Activated naive CD4-positive, alpha-beta T cell treated with anti-CD3 and anti-CD28 coated beads, Interleukin-2, amount 50 U/mL, for 24 hours (primary cell): ENCODE measurements around the gene TSPAN12.

Experiments used
- H3K27ac Mint-ChIP-seq: one replicate; pipeline ENCODE4 v1.8.0; 2021; ENCODE audit warnings: mild to moderate bottlenecking, mixed read lengths
- H3K27me3 Mint-ChIP-seq: one replicate; pipeline ENCODE4 v1.8.0; 2021; ENCODE audit warnings: mixed read lengths
- H3K36me3 Mint-ChIP-seq: one replicate; pipeline ENCODE4 v1.8.0; 2021; ENCODE audit warnings: mixed read lengths
- H3K4me1 Mint-ChIP-seq: one replicate; pipeline ENCODE4 v1.8.0; 2021; ENCODE audit warnings: mixed read lengths
- H3K4me3 Mint-ChIP-seq: one replicate; pipeline ENCODE4 v1.8.0; 2021; ENCODE audit warnings: mild to moderate bottlenecking, mixed read lengths
- H3K9me3 Mint-ChIP-seq: one replicate; pipeline ENCODE4 v1.8.0; 2021; ENCODE audit warnings: mixed read lengths

The TSPAN12 gene

DNA sequence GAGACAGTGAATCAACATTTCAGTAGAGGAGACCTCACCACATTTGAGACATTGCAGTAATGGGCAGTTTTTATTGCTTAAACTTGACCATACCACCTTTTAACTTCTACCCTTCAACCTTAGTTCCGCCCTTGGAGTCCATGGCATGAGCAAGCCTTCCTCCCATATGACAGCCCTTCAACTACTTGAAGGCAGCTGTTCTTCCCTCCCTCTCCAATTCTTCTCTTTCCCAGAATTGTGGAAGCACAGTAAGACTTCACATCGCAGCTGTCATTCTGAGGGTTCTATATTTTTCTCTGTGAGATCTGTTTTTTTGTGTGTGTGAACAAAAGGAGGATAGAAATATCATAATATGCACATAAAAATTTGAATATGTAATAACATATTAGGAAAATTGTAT, 2.2 kb upstream of the TSPAN12 start:
- H3K4me1 Mint-ChIP-seq, result peaks cover 13% of the 10 kb centered on the region
- peaks cover 44% of the 10 kb centered on the region for H3K27me3 Mint-ChIP-seq
- peaks cover 2% of the 10 kb centered on the region for H3K36me3 Mint-ChIP-seq
- peak overlapping the region; percentile 61 for H3K27ac Mint-ChIP-seq
- no peak overlapping the region for H3K4me3 Mint-ChIP-seq
- H3K9me3 Mint-ChIP-seq, result no peaks in the 10 kb centered on the region

DNA sequence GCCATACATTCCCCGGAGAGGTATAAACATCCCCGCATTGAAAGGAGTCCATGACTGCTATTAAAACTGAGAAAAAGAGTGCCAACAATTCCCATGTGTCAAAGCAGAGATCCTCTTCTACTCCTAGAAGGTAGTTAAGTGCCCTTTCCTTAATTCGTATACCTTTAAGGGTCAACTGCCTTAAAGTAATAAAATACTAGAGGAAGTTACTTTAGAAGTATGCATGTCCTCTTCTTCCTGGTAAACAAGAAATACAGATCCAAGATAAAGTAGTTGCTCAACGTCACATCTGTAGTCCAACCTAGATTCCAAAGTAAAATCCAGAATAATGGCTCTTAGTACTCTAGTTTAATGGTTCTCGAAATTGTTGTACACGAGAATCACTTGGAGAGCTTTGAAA, 1.5 kb upstream of the TSPAN12 start:
- Mint-ChIP-seq H3K4me3 (no peak overlapping the region), H3K36me3 (peaks cover 2% of the 10 kb centered on the region), H3K9me3 (no peaks in the 10 kb centered on the region), H3K4me1 (peaks cover 13% of the 10 kb centered on the region), H3K27me3 (peaks cover 47% of the 10 kb centered on the region), H3K27ac (no peak overlapping the region)

DNA sequence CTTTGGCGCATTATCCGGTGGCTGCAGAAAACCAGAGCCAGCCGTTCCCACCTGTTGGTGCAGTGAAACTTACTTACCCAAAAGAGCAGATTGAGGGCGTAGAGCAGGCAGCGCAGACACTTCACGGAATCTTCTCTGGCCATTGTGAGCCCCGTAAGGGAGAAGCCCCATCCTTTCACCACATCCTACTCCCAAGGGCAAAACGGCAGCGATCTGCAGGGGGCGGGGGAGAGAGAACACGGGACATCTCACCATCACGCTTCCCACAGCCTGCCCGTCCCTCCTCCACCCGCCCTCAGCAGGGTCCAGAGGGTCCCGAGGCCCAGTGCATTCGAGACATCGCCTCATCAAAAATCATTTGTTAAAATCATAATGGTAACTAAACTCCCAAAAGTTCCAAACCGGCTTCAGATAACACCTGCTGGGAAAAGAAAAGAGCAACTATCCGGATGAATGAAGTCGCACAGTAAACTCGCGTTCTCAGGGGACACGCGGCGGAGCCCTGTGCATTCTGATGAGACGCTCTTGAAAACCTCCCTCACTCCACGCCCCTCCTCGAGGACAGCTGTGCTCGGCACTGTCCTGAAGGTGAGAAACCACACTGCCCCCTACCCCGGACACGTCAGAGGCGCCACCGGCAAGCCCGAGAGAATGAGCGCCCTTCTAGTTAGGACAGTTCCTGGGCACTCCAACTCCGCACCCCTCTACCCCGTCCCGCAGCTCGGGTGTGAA, 1.2 kb downstream of the TSPAN12 start:
- H3K9me3 Mint-ChIP-seq, result no peaks in the 10 kb centered on the region
- H3K36me3 Mint-ChIP-seq, result peaks cover 2% of the 10 kb centered on the region
- peaks cover 13% of the 10 kb centered on the region for H3K4me1 Mint-ChIP-seq
- H3K27ac Mint-ChIP-seq, result no peak overlapping the region
- H3K4me3 Mint-ChIP-seq, result peak overlapping the region; percentile 88
- H3K27me3 Mint-ChIP-seq, result peaks cover 49% of the 10 kb centered on the region

DNA sequence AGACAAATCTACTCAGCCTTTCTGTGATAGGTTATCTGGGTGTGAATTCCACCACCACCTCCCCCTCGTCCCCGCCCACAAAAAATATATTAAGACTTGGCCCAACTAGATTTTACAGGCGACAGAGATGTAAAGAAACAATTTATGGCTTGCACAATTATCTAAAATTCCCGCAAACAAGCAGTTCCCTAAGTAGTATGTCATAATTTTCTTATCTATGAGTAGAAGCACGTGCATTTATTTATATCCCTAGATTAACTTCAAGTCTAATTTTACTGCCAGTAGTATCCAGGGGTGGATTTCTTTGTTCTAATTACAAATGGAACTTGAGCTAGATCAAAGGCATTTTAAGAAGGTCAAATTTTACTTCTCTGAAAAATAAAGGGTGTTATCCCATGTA, 1.7 kb downstream of the TSPAN12 start:
- Mint-ChIP-seq H3K9me3 (no peaks in the 10 kb centered on the region), H3K27me3 (peaks cover 47% of the 10 kb centered on the region), H3K4me1 (peaks cover 13% of the 10 kb centered on the region), H3K27ac (no peak overlapping the region), H3K4me3 (peak overlapping the region; percentile 88), H3K36me3 (peaks cover 2% of the 10 kb centered on the region)

- Mint-ChIP-seq H3K36me3 (peaks cover 2% of the 10 kb centered on the region), H3K4me3 (no peak overlapping the region), H3K4me1 (peaks cover 13% of the 10 kb centered on the region), H3K27ac (no peak overlapping the region), H3K9me3 (no peaks in the 10 kb centered on the region), H3K27me3 (peaks cover 25% of the 10 kb centered on the region)
These were observed 5.2 kb downstream of the TSPAN12 start for GRCh38 chr7:120852700-120853099.

DNA sequence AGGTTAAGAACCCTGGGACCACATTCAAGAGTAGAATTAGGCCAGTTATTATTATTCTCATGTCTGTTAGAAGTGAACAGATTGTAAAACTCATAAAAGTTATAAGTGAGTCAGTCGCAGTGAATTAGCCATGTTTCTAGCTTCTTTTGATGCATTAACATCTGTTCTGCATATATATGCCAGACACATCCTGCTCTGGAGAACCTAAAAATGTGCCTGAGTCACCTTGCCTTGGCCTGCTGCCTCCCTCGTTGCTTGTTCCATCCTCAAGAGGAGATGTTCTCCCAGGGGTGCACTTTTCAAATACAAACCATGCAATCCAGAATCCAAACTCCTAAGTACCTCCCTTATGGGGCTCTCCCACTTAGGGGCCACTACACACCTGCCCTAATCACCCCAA, 14.8 kb downstream of the TSPAN12 start:
- no peak overlapping the region for H3K4me3 Mint-ChIP-seq
- H3K27me3 Mint-ChIP-seq, result peaks cover 1% of the 10 kb centered on the region
- no peak overlapping the region for H3K27ac Mint-ChIP-seq
- H3K36me3 Mint-ChIP-seq, result no peaks in the 10 kb centered on the region
- no peaks in the 10 kb centered on the region for H3K9me3 Mint-ChIP-seq
- H3K4me1 Mint-ChIP-seq, result no peaks in the 10 kb centered on the region

DNA sequence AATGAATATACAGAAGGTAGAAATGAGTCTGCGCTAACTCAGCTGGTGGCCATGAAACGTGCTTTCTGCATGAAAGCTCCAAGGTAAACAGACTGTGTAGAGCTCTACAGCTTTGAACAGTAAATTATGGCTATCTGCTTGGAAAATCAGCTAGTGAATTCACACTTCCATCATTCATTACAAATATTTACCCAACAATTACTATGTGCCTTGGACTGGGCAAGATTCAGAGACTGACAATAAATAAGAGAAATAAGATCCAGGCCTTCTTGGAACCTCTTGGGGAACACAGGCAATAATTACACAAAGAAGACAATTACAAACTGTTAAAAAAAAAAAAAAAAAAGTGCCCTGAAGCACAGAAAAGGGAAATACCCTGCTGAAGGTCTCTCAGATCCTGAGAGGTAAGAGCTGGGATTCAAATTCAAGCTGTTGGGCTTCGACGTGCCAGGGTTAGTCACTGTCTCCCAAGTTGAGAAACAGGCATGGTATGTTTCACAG, 15.8 kb downstream of the TSPAN12 start:
- H3K27me3 Mint-ChIP-seq, result peaks cover 4% of the 10 kb centered on the region
- no peaks in the 10 kb centered on the region for H3K9me3 Mint-ChIP-seq
- no peaks in the 10 kb centered on the region for H3K4me1 Mint-ChIP-seq
- H3K4me3 Mint-ChIP-seq, result no peak overlapping the region
- no peaks in the 10 kb centered on the region for H3K36me3 Mint-ChIP-seq
- H3K27ac Mint-ChIP-seq, result no peak overlapping the region

- H3K4me3 Mint-ChIP-seq, result no peak overlapping the region
- no peaks in the 10 kb centered on the region for H3K4me1 Mint-ChIP-seq
- H3K9me3 Mint-ChIP-seq, result no peaks in the 10 kb centered on the region
- H3K27me3 Mint-ChIP-seq, result peaks cover 4% of the 10 kb centered on the region
- H3K36me3 Mint-ChIP-seq, result no peaks in the 10 kb centered on the region
- H3K27ac Mint-ChIP-seq, result no peak overlapping the region
These were observed 16.3 kb downstream of the TSPAN12 start for GRCh38 chr7:120841608-120842007.

DNA sequence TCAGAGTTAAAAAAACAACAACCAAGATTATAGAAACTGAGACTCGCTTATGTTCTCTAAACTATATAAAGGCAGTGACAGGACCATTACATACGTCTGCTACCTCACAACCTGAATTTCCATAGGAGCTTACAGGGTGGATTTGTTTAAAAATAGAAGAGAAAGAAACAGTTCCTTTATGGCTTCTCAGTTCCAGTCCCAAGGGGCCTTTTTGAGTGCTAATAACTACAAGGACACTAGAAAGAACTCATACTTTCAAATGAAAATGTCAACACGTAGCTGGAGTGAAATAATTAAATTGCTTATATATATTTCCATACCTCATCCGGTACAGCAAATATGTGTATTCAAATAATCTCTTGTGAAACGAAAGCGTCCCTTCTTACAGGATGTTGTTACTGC, 19.7 kb downstream of the TSPAN12 start:
- Mint-ChIP-seq H3K9me3 (no peaks in the 10 kb centered on the region), H3K4me1 (no peaks in the 10 kb centered on the region), H3K36me3 (no peaks in the 10 kb centered on the region), H3K4me3 (no peak overlapping the region), H3K27ac (no peak overlapping the region), H3K27me3 (peaks cover 7% of the 10 kb centered on the region)

DNA sequence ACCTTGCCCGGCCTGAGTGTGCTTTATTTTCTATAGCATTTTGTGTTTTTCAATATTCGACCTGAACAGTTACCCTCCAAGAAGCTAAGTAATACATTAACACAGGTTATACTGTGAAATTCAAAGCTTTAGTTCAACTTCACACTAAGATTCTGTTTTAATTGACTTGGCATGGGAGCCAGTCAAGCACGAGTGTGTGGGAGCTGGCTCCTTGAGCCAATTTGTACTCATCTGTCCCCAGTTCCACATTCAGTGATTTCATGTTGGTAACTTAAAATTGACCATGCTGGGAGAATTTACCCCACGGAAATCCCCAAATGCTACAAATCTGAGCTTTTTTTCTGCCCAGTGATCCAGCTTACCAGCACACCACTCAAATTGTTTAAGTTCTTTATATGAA, 20.3 kb downstream of the TSPAN12 start:
- Mint-ChIP-seq H3K36me3 (no peaks in the 10 kb centered on the region), H3K27ac (no peak overlapping the region), H3K4me3 (no peak overlapping the region), H3K4me1 (no peaks in the 10 kb centered on the region), H3K9me3 (no peaks in the 10 kb centered on the region), H3K27me3 (peaks cover 7% of the 10 kb centered on the region)

DNA sequence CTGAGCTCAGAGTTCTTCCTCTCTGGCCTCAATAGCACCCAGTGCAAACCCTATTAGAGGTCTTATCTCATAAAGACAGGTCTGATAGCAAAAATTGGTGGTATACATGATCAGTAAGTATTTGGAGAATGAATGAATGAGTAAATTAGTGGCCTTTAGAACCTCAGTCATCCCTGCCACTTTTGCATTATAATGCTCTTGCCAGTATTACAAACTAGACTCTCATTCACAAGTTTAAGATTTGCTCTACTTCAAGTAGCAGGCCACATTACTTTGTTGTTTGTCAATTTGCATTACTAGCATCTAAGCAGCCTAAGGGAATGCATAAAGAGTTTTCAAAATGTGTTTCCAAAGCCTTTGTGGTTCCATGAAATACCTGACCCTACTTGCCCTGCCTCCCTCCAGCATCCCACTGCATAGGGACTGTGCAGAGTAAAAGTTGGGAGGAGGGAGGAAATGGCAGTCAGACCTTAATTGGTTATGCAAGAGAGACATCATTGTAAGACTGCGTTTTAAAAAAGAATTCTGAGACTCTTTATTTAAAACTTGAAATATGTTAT, 21.3 kb downstream of the TSPAN12 start:
- H3K27ac Mint-ChIP-seq, result no peak overlapping the region
- H3K27me3 Mint-ChIP-seq, result peaks cover 7% of the 10 kb centered on the region
- no peaks in the 10 kb centered on the region for H3K36me3 Mint-ChIP-seq
- H3K9me3 Mint-ChIP-seq, result no peaks in the 10 kb centered on the region
- no peak overlapping the region for H3K4me3 Mint-ChIP-seq
- no peaks in the 10 kb centered on the region for H3K4me1 Mint-ChIP-seq

GRCh38 chr7:120834726-120835125, 23.2 kb downstream of the TSPAN12 start:
- Mint-ChIP-seq H3K27ac (no peak overlapping the region), H3K4me3 (no peak overlapping the region), H3K4me1 (no peaks in the 10 kb centered on the region), H3K9me3 (no peaks in the 10 kb centered on the region), H3K36me3 (no peaks in the 10 kb centered on the region), H3K27me3 (peaks cover 18% of the 10 kb centered on the region)

DNA sequence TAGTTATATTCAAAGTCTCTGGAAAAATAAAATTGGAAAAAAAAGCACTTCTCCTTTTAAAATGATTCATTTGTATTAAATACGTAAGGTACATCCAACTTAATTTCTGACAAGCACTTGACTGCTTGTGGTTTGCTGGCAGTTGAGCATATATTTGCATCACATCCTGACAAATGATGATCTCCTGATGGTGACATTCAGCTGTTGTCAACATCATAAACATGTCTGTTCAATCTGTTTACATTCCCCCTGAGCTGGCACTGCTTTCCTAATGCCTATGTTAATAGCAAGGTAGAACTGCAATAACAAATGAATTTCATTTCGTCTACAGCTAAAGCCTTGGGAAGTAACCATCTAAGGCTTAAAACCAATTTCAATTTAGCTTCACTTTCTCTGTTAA, 24.4 kb downstream of the TSPAN12 start:
- Mint-ChIP-seq H3K9me3 (no peaks in the 10 kb centered on the region), H3K36me3 (no peaks in the 10 kb centered on the region)

GRCh38 chr7:120832803-120833202, 25.1 kb downstream of the TSPAN12 start:
- H3K36me3 Mint-ChIP-seq, result no peaks in the 10 kb centered on the region
- H3K27me3 Mint-ChIP-seq, result peaks cover 23% of the 10 kb centered on the region
- no peak overlapping the region for H3K27ac Mint-ChIP-seq
- no peak overlapping the region for H3K4me3 Mint-ChIP-seq
- H3K9me3 Mint-ChIP-seq, result no peaks in the 10 kb centered on the region
- H3K4me1 Mint-ChIP-seq, result no peaks in the 10 kb centered on the region

More for the DNA sequence above, 24.4 kb downstream of the TSPAN12 start:
- H3K27ac Mint-ChIP-seq, result no peak overlapping the region
- H3K27me3 Mint-ChIP-seq, result peaks cover 17% of the 10 kb centered on the region
- H3K4me3 Mint-ChIP-seq, result no peak overlapping the region
- H3K4me1 Mint-ChIP-seq, result no peaks in the 10 kb centered on the region

DNA sequence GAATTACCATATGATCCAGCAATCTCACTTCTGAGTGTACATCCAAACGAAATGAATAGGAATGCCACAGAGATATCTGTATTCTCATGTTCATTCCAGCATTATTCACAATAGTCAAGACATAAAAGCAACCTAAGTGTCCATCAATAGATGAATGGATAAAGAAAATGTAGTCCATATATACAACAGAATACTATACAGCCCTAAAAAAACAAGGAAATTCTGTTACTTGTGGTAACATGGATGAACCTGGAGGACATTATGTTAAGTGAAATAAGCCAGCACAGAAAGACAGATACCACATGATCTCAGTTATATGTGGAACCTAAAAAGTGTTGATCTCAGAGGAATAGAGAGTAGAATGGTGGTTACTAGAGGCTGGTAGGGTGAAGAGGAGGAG, 26.7 kb downstream of the TSPAN12 start:
- H3K9me3 Mint-ChIP-seq, result no peaks in the 10 kb centered on the region
- no peaks in the 10 kb centered on the region for H3K4me1 Mint-ChIP-seq
- no peak overlapping the region for H3K4me3 Mint-ChIP-seq
- H3K27ac Mint-ChIP-seq, result no peak overlapping the region
- peaks cover 20% of the 10 kb centered on the region for H3K27me3 Mint-ChIP-seq
- no peaks in the 10 kb centered on the region for H3K36me3 Mint-ChIP-seq

DNA sequence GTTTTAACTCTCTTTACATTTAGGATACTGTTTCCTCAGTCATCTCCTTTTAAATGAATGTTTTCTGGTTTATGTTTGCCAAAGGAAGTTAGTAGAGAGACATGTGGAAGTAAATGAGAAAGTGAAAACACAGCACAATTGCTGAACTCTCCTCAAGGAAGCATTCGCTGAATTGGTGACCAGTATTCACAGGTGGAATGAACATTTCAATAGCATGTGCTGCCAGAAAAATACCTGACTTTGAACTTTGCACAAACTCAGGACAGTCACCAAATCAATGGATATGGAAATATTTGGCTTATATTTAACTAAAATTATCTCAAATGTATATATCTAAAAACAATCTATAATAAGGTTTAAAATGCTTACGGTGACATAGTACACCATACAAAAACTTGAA, 28.5 kb downstream of the TSPAN12 start:
- peaks cover 20% of the 10 kb centered on the region for H3K27me3 Mint-ChIP-seq
- H3K4me3 Mint-ChIP-seq, result no peak overlapping the region
- H3K27ac Mint-ChIP-seq, result no peak overlapping the region
- H3K9me3 Mint-ChIP-seq, result no peaks in the 10 kb centered on the region
- no peaks in the 10 kb centered on the region for H3K4me1 Mint-ChIP-seq
- H3K36me3 Mint-ChIP-seq, result no peaks in the 10 kb centered on the region
